ENCODE measurements around the gene FXYD3.
A peak's percentile ranks its signal among the peaks of the same experiment; 100 is the strongest.

FXYD3 gene

DNA sequence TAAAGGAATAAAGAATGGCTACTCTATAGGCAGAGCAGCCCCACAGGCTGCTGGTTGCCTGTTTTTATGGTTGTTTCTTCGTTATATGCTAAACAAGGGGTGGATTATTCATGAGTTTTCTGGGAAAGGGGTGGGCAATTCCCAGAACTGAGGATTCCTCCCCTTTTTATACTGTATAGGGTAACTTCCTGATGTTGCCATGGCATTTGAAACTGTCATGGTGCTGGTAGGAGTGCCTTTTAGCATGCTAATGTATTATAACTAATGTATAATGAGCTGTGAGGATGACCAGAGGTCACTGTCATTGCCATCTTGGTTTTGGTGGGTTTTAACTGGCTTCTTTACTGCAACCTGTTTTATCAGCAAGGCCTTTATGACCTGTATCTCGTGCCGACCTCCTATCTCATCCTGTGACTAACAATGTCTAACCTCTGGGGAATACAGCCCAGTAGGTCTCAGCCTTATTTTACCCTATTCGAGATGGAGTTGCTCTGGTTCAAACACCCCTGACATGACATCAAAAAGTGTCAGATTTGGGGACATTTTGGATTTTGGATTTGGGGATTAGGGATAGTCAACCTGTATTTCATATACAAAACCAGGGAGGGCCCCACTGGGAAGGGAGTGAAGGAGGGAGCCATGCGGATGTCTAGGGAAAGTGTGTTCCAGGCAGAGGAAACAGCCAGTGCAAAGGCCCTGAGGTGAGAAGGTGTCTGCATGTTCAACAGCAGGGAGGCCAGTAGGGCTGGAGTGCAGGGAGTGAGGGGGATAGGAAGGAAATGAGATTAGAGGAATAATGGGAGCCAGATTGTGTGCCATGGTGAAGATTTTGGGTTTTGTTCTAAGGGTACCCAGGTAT is 49.8 kb downstream of the FXYD3 start:
- H3K4me3 ChIP-seq (ENCODE audit: low read depth, low read length), result no peak overlapping the region
- TF ChIP-seq, protein P1, sequence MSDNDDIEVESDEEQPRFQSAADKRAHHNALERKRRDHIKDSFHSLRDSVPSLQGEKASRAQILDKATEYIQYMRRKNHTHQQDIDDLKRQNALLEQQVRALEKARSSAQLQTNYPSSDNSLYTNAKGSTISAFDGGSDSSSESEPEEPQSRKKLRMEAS (IDR thresholded peaks at IDR 0.05; ENCODE audit: low read depth, low read length), result no peak
- TF ChIP-seq MYC (IDR thresholded peaks at IDR 0.05; ENCODE audit: low read depth, low read length) (no peak), POLR2A (IDR thresholded peaks at IDR 0.05; ENCODE audit: extremely low read depth, insufficient read length) (no peak)
- TF ChIP-seq, protein P2, sequence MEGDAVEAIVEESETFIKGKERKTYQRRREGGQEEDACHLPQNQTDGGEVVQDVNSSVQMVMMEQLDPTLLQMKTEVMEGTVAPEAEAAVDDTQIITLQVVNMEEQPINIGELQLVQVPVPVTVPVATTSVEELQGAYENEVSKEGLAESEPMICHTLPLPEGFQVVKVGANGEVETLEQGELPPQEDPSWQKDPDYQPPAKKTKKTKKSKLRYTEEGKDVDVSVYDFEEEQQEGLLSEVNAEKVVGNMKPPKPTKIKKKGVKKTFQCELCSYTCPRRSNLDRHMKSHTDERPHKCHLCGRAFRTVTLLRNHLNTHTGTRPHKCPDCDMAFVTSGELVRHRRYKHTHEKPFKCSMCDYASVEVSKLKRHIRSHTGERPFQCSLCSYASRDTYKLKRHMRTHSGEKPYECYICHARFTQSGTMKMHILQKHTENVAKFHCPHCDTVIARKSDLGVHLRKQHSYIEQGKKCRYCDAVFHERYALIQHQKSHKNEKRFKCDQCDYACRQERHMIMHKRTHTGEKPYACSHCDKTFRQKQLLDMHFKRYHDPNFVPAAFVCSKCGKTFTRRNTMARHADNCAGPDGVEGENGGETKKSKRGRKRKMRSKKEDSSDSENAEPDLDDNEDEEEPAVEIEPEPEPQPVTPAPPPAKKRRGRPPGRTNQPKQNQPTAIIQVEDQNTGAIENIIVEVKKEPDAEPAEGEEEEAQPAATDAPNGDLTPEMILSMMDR (IDR thresholded peaks at IDR 0.05; ENCODE audit: low read depth, low read length), result no peak
- no peak for DNase-seq (ENCODE audit: low read depth)

DNA sequence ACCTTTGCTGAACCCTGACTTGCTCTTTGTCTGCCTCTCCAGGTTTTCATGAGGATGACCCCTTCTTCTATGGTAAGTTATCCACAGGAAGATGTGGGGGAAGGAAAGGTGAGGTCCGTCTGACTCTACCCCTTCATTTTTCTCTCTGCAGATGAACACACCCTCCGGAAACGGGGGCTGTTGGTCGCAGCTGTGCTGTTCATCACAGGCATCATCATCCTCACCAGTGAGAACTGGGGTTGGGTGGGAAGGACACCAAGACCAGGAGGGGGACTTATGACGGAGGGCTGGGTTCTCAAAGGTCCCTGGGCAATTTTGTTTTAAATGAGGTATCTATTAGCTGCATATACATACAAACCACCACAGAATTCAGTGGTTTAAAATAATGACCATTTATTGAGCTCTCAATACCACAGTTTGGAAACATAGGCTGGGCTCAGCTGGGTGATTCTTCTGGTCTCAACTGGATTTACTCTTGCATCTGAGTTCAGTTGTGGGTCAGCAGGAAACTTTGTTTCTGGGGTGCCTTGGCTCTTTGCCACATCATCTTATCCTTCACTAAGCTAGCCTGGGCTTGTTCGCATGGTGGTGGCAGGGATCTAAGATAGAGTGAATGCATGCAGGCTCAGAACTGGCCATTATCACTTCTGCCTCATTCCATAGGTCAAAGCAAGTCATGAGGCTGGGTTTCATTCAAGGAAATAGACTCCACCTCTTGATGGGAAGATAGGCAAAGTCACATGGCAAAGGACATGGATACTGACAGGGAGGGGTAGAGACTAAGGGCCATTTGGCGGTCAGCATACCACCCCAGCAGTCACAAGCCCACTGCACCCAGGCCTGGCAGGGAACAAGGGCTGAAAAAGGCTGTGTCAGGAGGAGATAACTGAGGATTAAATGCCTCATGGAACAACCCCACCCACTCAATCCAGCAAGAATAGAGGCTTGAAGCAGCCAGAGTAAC is 50.8 kb downstream of the FXYD3 start:
- H3K4me3 ChIP-seq (ENCODE audit: low read depth, low read length), result no peak overlapping the region
- no peak for DNase-seq (ENCODE audit: low read depth)
- TF ChIP-seq, protein P1 (IDR thresholded peaks at IDR 0.05; ENCODE audit: low read depth, low read length), result no peak
- TF ChIP-seq POLR2A (IDR thresholded peaks at IDR 0.05; ENCODE audit: extremely low read depth, insufficient read length) (no peak), MYC (IDR thresholded peaks at IDR 0.05; ENCODE audit: low read depth, low read length) (no peak)
- TF ChIP-seq, protein P2 (IDR thresholded peaks at IDR 0.05; ENCODE audit: low read depth, low read length), result no peak

DNA sequence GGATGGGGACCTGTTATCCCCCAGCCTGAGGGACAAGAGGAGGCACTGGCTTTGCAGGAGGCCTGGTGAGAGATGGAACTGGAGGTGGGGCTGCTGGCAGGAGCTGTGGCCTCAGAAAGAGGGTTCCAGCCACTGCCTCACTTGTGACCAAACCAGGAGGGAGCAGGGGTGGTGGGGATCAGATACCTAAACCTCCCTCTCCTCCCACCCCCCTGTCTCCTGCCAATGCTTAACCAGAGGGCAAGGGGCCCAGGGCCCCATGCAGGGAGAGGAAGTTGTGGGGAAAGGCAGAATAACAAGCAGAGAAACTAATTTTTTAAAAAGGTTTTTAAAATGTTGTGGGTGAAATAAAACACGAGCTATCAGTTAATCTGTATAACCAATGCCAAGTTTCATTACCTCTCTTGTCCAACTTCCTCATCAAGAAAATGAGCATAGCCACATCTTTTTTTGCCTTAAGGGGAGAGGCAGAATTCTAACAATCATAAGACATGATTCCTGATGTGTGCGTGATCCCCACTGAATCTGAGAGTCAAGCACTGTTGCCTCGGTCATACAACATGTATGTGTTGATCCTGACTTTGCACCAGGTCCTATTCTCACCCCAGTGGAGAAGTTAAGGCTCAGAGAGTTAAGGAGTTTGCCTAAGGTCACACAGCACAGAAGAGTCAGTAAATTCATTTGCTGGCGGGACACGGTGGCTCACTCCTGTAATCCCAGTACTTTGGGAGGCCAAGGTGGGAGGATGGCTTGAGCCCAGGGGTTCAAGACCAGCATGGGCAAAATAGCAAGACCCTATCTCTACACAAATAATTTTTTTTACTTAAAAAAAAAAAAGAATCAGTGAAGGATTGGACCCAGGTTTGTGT is 51.9 kb downstream of the FXYD3 start:
- DNase-seq (ENCODE audit: low read depth), result peak; percentile 72
- no peak for TF ChIP-seq MYC (IDR thresholded peaks at IDR 0.05; ENCODE audit: low read depth, low read length)
- TF ChIP-seq, protein P2 (IDR thresholded peaks at IDR 0.05; ENCODE audit: low read depth, low read length), result no peak
- no peak for TF ChIP-seq POLR2A (IDR thresholded peaks at IDR 0.05; ENCODE audit: extremely low read depth, insufficient read length)
- TF ChIP-seq, protein P1 (IDR thresholded peaks at IDR 0.05; ENCODE audit: low read depth, low read length), result no peak
- H3K4me3 ChIP-seq (ENCODE audit: low read depth, low read length), result no peak overlapping the region

DNA sequence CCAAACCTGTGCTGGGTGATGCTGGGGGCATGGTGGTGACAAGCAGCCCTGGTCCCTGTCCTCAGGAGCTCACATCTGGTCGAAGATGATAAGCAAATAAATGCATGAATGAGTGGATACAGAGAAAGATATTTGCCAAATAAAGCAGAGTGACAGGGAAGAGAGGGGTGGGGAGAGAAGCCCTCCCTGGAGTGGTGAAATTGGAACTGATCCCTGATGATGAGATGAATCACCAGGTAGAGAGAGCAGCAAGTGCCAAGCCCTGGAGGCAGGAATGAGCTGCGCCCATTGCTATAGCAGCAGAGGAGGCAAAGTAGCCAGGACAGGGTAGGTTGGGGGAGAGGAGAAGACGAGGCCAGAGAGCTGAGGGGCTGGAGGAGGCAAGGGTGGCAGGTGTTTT is 52.6 kb downstream of the FXYD3 start:
- no peak for DNase-seq (ENCODE audit: low read depth)
- TF ChIP-seq POLR2A (IDR thresholded peaks at IDR 0.05; ENCODE audit: extremely low read depth, insufficient read length), result no peak
- TF ChIP-seq, protein P1 (IDR thresholded peaks at IDR 0.05; ENCODE audit: low read depth, low read length), result no peak
- TF ChIP-seq, protein P2 (IDR thresholded peaks at IDR 0.05; ENCODE audit: low read depth, low read length), result no peak
- no peak for TF ChIP-seq MYC (IDR thresholded peaks at IDR 0.05; ENCODE audit: low read depth, low read length)
- H3K4me3 ChIP-seq (ENCODE audit: low read depth, low read length), result no peak overlapping the region
